Breast epithelium (tissue), 3 donors: Measurements from ENCODE around the gene PLEKHG4B.

Experiments used
- POLR2A ChIP-seq: fragments of 450-650 bp; IDR thresholded peaks from one replicate; pipeline ENCODE4 v1.6.1; 2016; ENCODE audit warnings: antibody characterized with exemption, mild to moderate bottlenecking, moderate library complexity
- POLR2AphosphoS5 ChIP-seq, 3 donors: sonication (generic); formaldehyde crosslinking; IDR thresholded peaks; one replicate each; pipeline ENCODE4 v1.6.1; 2017; ENCODE audit warnings: antibody characterized with exemption in 3 of 3
- TF ChIP-seq, protein P1 (sequence below), 3 donors: fragments of 450-650 bp; IDR thresholded peaks; one replicate each; pipeline ENCODE4 v1.5.1; 2016 to 2017; ENCODE audit warnings: antibody characterized with exemption in 3 of 3, mild to moderate bottlenecking in 3 of 3, moderate library complexity in 3 of 3

DNA sequence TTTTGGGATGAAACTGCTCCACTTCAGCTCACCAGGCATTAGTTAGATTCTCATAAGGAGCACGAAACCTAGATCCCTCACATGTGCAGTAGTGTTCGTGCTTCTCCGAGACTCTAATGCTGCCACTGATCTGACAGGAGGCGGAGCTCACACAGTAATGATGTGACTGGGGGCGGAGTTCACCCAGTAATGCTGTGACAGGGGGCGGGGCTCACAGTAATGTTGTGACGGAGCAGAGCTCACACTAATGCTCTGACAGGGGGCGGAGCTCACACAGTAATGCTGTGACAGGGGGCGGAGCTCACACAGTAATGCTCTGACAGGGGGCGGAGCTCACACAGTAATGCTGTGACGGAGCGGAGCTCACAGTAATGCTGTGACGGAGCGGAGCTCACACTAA is 72.3 kb downstream of the PLEKHG4B start:
- TF ChIP-seq, protein P1, sequence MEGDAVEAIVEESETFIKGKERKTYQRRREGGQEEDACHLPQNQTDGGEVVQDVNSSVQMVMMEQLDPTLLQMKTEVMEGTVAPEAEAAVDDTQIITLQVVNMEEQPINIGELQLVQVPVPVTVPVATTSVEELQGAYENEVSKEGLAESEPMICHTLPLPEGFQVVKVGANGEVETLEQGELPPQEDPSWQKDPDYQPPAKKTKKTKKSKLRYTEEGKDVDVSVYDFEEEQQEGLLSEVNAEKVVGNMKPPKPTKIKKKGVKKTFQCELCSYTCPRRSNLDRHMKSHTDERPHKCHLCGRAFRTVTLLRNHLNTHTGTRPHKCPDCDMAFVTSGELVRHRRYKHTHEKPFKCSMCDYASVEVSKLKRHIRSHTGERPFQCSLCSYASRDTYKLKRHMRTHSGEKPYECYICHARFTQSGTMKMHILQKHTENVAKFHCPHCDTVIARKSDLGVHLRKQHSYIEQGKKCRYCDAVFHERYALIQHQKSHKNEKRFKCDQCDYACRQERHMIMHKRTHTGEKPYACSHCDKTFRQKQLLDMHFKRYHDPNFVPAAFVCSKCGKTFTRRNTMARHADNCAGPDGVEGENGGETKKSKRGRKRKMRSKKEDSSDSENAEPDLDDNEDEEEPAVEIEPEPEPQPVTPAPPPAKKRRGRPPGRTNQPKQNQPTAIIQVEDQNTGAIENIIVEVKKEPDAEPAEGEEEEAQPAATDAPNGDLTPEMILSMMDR (IDR thresholded peaks at IDR 0.05) = no peak
- TF ChIP-seq POLR2A (no peak), POLR2AphosphoS5 (IDR thresholded peaks at IDR 0.05) (no peak)
